Measurements from ENCODE around the gene NCOR1. TPM values are rescaled to one million over a fixed set of nuclear protein-coding genes. Genes with fewer than 3 reads are reported as not detected.
"Not testable (repeated sequence)": the region's sequence is repeated elsewhere in the genome, so short reads cannot be mapped to it uniquely, and the experiment has no call there.

NCOR1 gene
- total RNA-seq, 1 donor from 2014 or later = 152 TPM

DNA sequence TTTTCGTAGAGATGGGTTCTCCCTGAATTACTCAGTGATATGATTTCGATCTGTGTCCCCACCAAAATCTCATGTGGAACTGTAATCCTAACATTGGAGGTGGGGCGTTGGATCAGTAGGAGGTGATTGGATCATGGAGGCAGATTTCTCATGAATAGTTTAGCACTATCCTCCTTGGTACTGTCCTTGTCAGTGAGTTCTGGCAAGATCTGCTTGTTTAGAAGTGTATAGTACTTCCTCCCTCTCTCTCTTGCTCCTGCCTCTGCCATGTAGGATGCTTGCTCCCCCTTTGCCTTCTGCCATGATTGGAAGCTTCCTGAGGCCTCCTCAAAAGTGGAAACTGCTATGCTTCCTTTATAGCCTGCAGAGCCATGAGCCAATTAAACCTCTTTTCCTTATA lies 24.6 kb upstream of the NCOR1 start:
- Mint-ChIP-seq H3K4me1 (ENCODE audit: low read depth, unreplicated experiment) (peaks cover 7% of the 10 kb centered on the region), H3K4me3 (ENCODE audit: unreplicated experiment) (no peak overlapping the region), H3K36me3 (ENCODE audit: unreplicated experiment) (no peaks in the 10 kb centered on the region), H3K27ac (ENCODE audit: unreplicated experiment) (no peak overlapping the region), H3K9me3 (ENCODE audit: unreplicated experiment) (no peaks in the 10 kb centered on the region), H3K27me3 (ENCODE audit: unreplicated experiment) (no peaks in the 10 kb centered on the region)
- TF ChIP-seq CTCF (IDR thresholded peaks at IDR 0.05; ENCODE audit: partially characterized antibody, unreplicated experiment) = no peak
- DNase-seq = no peak

GRCh38 chr17:16232391-16232790 lies 17.1 kb upstream of the NCOR1 start:
- DNase-seq = no peak
- no peak overlapping the region for H3K4me3 Mint-ChIP-seq (ENCODE audit: unreplicated experiment)
- no peak for TF ChIP-seq CTCF (IDR thresholded peaks at IDR 0.05; ENCODE audit: partially characterized antibody, unreplicated experiment)
- H3K27me3 Mint-ChIP-seq (ENCODE audit: unreplicated experiment) = no peaks in the 10 kb centered on the region
- no peaks in the 10 kb centered on the region for H3K36me3 Mint-ChIP-seq (ENCODE audit: unreplicated experiment)
- H3K4me1 Mint-ChIP-seq (ENCODE audit: low read depth, unreplicated experiment) = no peaks in the 10 kb centered on the region
- H3K27ac Mint-ChIP-seq (ENCODE audit: unreplicated experiment) = no peak overlapping the region
- no peaks in the 10 kb centered on the region for H3K9me3 Mint-ChIP-seq (ENCODE audit: unreplicated experiment)

- not testable (repeated sequence) for H3K4me1 Mint-ChIP-seq (ENCODE audit: low read depth, unreplicated experiment); H3K4me3 Mint-ChIP-seq (ENCODE audit: unreplicated experiment); H3K9me3 Mint-ChIP-seq (ENCODE audit: unreplicated experiment); H3K36me3 Mint-ChIP-seq (ENCODE audit: unreplicated experiment); H3K27ac Mint-ChIP-seq (ENCODE audit: unreplicated experiment); DNase-seq; H3K27me3 Mint-ChIP-seq (ENCODE audit: unreplicated experiment)
Measured at GRCh38 chr17:16229912-16230561, 14.7 kb upstream of the NCOR1 start.

- no peak overlapping the region for H3K4me3 Mint-ChIP-seq (ENCODE audit: unreplicated experiment)
- H3K36me3 Mint-ChIP-seq (ENCODE audit: unreplicated experiment) = no peaks in the 10 kb centered on the region
- no peak overlapping the region for H3K27ac Mint-ChIP-seq (ENCODE audit: unreplicated experiment)
- H3K4me1 Mint-ChIP-seq (ENCODE audit: low read depth, unreplicated experiment) = peaks cover 3% of the 10 kb centered on the region
- H3K9me3 Mint-ChIP-seq (ENCODE audit: unreplicated experiment) = no peaks in the 10 kb centered on the region
- no peaks in the 10 kb centered on the region for H3K27me3 Mint-ChIP-seq (ENCODE audit: unreplicated experiment)
- no peak for DNase-seq
- TF ChIP-seq CTCF (IDR thresholded peaks at IDR 0.05; ENCODE audit: partially characterized antibody, unreplicated experiment) = no peak
Measured at GRCh38 chr17:16222406-16222805, 7.1 kb upstream of the NCOR1 start.

GRCh38 chr17:16217002-16217635 lies 1.8 kb upstream of the NCOR1 start, which contains the start of gene PIGL:
Gene PIGL, plus strand, starts transcription at chr17:16217210. Its CDS starts 17 bp downstream, at chr17:16217227.
- peaks cover 6% of the 10 kb centered on the region for H3K9me3 Mint-ChIP-seq (ENCODE audit: unreplicated experiment)
- peak; percentile 88 for DNase-seq
- no peaks in the 10 kb centered on the region for H3K36me3 Mint-ChIP-seq (ENCODE audit: unreplicated experiment)
- peak within 1 kb of the TSS; percentile 92 for H3K4me3 Mint-ChIP-seq (ENCODE audit: unreplicated experiment)
- H3K27me3 Mint-ChIP-seq (ENCODE audit: unreplicated experiment) = peaks cover 3% of the 10 kb centered on the region
- H3K27ac Mint-ChIP-seq (ENCODE audit: unreplicated experiment) = peak within 1 kb of the TSS; percentile 95
- peaks cover 11% of the 10 kb centered on the region for H3K4me1 Mint-ChIP-seq (ENCODE audit: low read depth, unreplicated experiment)
- TF ChIP-seq CTCF (IDR thresholded peaks at IDR 0.05; ENCODE audit: partially characterized antibody, unreplicated experiment) = no peak

GRCh38 chr17:16216341-16217001 lies 1.1 kb upstream of the NCOR1 start:
- peak overlapping the region; percentile 95 for H3K27ac Mint-ChIP-seq (ENCODE audit: unreplicated experiment)
- DNase-seq = not testable (repeated sequence)

More at GRCh38 chr17:16216341-16217001, 1.1 kb upstream of the NCOR1 start:
- Mint-ChIP-seq H3K4me1 (ENCODE audit: low read depth, unreplicated experiment) (peaks cover 11% of the 10 kb centered on the region), H3K4me3 (ENCODE audit: unreplicated experiment) (peak overlapping the region; percentile 92)
- not testable (repeated sequence) for H3K9me3 Mint-ChIP-seq (ENCODE audit: unreplicated experiment); H3K36me3 Mint-ChIP-seq (ENCODE audit: unreplicated experiment); H3K27me3 Mint-ChIP-seq (ENCODE audit: unreplicated experiment)

Data from glutamatergic neuron (in vitro differentiated cells).